Measurements from ENCODE around the gene SRRM5. TPM values are rescaled to one million over a fixed set of nuclear protein-coding genes. Genes with fewer than 3 reads are reported as not detected.

SRRM5 gene
- total RNA-seq, 1 donor from 2014 or later: 0.98 TPM

GRCh38 chr19:43652546-43652874, 40.6 kb downstream of the SRRM5 start:
- intact Hi-C loops (cut with DNase I): loop anchor here (10.0 kb wide), 1 partner anchor 88 kb away; no protein-coding TSS in a partner anchor
- no peak overlapping the region for H3K4me3 ChIP-seq
- TF ChIP-seq POLR2AphosphoS5 (IDR thresholded peaks at IDR 0.05; ENCODE audit: insufficient read depth in 1 of 2, low read depth in 1 of 2): no peak
- no peak for TF ChIP-seq CTCF (IDR thresholded peaks at IDR 0.05)
- H3K9me3 ChIP-seq: no peaks in the 10 kb centered on the region
- DNase-seq (ENCODE audit: extremely low spot score in 2 of 2): no peak
- H3K36me3 ChIP-seq: peaks cover 0 to 31% of the 10 kb centered on the region in 2 donors
- H3K27me3 ChIP-seq: no peaks in the 10 kb centered on the region
- no peaks in the 10 kb centered on the region for H3K4me1 ChIP-seq
- no peak overlapping the region for H3K27ac ChIP-seq

GRCh38 chr19:43656436-43656835, 44.5 kb downstream of the SRRM5 start:
- H3K36me3 ChIP-seq: peaks cover 0 to 48% of the 10 kb centered on the region in 2 donors
- no peak overlapping the region for H3K27ac ChIP-seq
- no peak overlapping the region for H3K4me3 ChIP-seq
- H3K4me1 ChIP-seq: no peaks in the 10 kb centered on the region
- no peak for DNase-seq (ENCODE audit: extremely low spot score in 2 of 2)
- no peaks in the 10 kb centered on the region for H3K27me3 ChIP-seq
- intact Hi-C loops (cut with DNase I): loop anchor here (10.0 kb wide), 1 partner anchor 92 kb away; no protein-coding TSS in a partner anchor
- H3K9me3 ChIP-seq: no peaks in the 10 kb centered on the region
- no peak for TF ChIP-seq POLR2A (IDR thresholded peaks at IDR 0.05)
- TF ChIP-seq POLR2AphosphoS5 (IDR thresholded peaks at IDR 0.05; ENCODE audit: insufficient read depth in 1 of 2, low read depth in 1 of 2): no peak
- no peak for TF ChIP-seq CTCF (IDR thresholded peaks at IDR 0.05)

GRCh38 chr19:43658001-43658400, 46.1 kb downstream of the SRRM5 start:
- H3K9me3 ChIP-seq: no peaks in the 10 kb centered on the region
- no peak overlapping the region for H3K27ac ChIP-seq
- no peaks in the 10 kb centered on the region for H3K4me1 ChIP-seq
- H3K27me3 ChIP-seq: no peaks in the 10 kb centered on the region
- TF ChIP-seq POLR2A (IDR thresholded peaks at IDR 0.05) (no peak), CTCF (IDR thresholded peaks at IDR 0.05) (no peak), POLR2AphosphoS5 (IDR thresholded peaks at IDR 0.05; ENCODE audit: insufficient read depth in 1 of 2, low read depth in 1 of 2) (no peak)
- peaks cover 0 to 49% of the 10 kb centered on the region in 2 donors for H3K36me3 ChIP-seq
- DNase-seq (ENCODE audit: extremely low spot score in 2 of 2): no peak
- intact Hi-C loops (cut with DNase I): loop anchor here (10.0 kb wide), 1 partner anchor 93 kb away; no protein-coding TSS in a partner anchor
- H3K4me3 ChIP-seq: no peak overlapping the region

GRCh38 chr19:43658494-43658893, 46.6 kb downstream of the SRRM5 start:
- intact Hi-C loops (cut with DNase I): loop anchor here (10.0 kb wide), 1 partner anchor 94 kb away; no protein-coding TSS in a partner anchor
- Histone ChIP-seq H3K4me3 (no peak overlapping the region), H3K27ac (no peak overlapping the region), H3K4me1 (no peaks in the 10 kb centered on the region), H3K27me3 (no peaks in the 10 kb centered on the region), H3K9me3 (no peaks in the 10 kb centered on the region), H3K36me3 (peaks cover 0 to 49% of the 10 kb centered on the region in 2 donors)
- no peak for DNase-seq (ENCODE audit: extremely low spot score in 2 of 2)
- no peak for TF ChIP-seq CTCF (IDR thresholded peaks at IDR 0.05)

- TF ChIP-seq POLR2AphosphoS5 (IDR thresholded peaks at IDR 0.05; ENCODE audit: insufficient read depth in 1 of 2, low read depth in 1 of 2) (no peak), POLR2A (IDR thresholded peaks at IDR 0.05) (no peak), CTCF (IDR thresholded peaks at IDR 0.05) (no peak)
- peaks cover 0 to 51% of the 10 kb centered on the region in 2 donors for H3K36me3 ChIP-seq
- no peak for DNase-seq (ENCODE audit: extremely low spot score in 2 of 2)
- H3K4me1 ChIP-seq: no peaks in the 10 kb centered on the region
- H3K9me3 ChIP-seq: no peaks in the 10 kb centered on the region
- no peak overlapping the region for H3K27ac ChIP-seq
- intact Hi-C loops (cut with DNase I): no loop called here
- no peak overlapping the region for H3K4me3 ChIP-seq
- H3K27me3 ChIP-seq: no peaks in the 10 kb centered on the region
Observed at GRCh38 chr19:43660301-43660970, 48.5 kb downstream of the SRRM5 start.

Measured in vagina (tissue), 2 donors.